Panc1 (cell line): ENCODE results near the gene CDH13. TPM values are rescaled to one million over a fixed set of nuclear protein-coding genes. Genes with fewer than 3 reads are reported as not detected.

ENCODE experiments used
- ATAC-seq: fragments of 200-7000 bp; cut with Tn5 transposase; 2 replicates; pipeline ENCODE4 v1.9.1; 2020; ENCODE audit warnings: mild to moderate bottlenecking, moderate library complexity
- BruUV-seq: library from RNA; stranded (reverse); fragments of 400-500 nt; replicated peaks from 2 replicates; lab custom pipeline; 2021; lab: Mats Ljungman, UMichigan
- CTCF ChIA-PET: fragments of 300-600 bp; sonication (Branson Sonifier 250); formaldehyde crosslinking; loops from one replicate; lab custom pipeline; 2022; ENCODE audit warnings: antibody characterized with exemption; lab: Charles Lee
- POLR2A ChIA-PET: fragments of 300-600 bp; sonication (Branson Sonifier 250); formaldehyde crosslinking; loops from one replicate; lab custom pipeline; 2022; ENCODE audit warnings: antibody characterized with exemption; lab: Charles Lee
- DNase-seq: peaks from one replicate; pipeline ENCODE4 v3.0.0-alpha.2; 2010; ENCODE audit warnings: low read depth, low spot score
- H3K27ac ChIP-seq: 2 replicates; pipeline ENCODE4 v1.5.1; 2011; ENCODE audit warnings: mild to moderate bottlenecking, low read length, inconsistent platforms
- H3K27me3 ChIP-seq: fragments of 200-500 bp; sonication (Bioruptor generic); 2 replicates; pipeline ENCODE4 v1.6.0; 2014; ENCODE audit warnings: low read length, inconsistent platforms; ENCODE audit not compliant: control insufficient read depth, insufficient read depth
- H3K36me3 ChIP-seq: fragments of 200-500 bp; sonication (Bioruptor generic); 2 replicates; pipeline ENCODE4 v1.5.1; 2014; ENCODE audit warnings: inconsistent platforms, mild to moderate bottlenecking, low read length, moderate library complexity; ENCODE audit not compliant: control insufficient read depth, insufficient read depth
- H3K4me1 ChIP-seq: 2 replicates; pipeline ENCODE4 v1.5.1; 2011; ENCODE audit warnings: inconsistent platforms, mild to moderate bottlenecking, low read length, moderate library complexity; ENCODE audit not compliant: control insufficient read depth, insufficient read depth
- H3K4me3 ChIP-seq, 2 experiments: 2 replicates each; pipeline ENCODE4 v1.5.1; 2011 to 2012; ENCODE audit warnings: low read depth in 2 of 2, low read length in 2 of 2, mild to moderate bottlenecking in 2 of 2, inconsistent platforms in 1 of 2, moderate library complexity in 1 of 2
- H3K9me3 ChIP-seq: fragments of 200-500 bp; sonication (Bioruptor generic); 2 replicates; pipeline ENCODE4 v1.5.1; 2014; ENCODE audit warnings: low read depth, mild to moderate bottlenecking, inconsistent platforms, low read length, moderate library complexity; ENCODE audit not compliant: control insufficient read depth, insufficient read depth
- POLR2AphosphoS5 ChIP-seq: IDR thresholded peaks from 2 replicates; pipeline ENCODE4 v1.6.1; 2012; ENCODE audit warnings: mild to moderate bottlenecking, low read depth, low read length, moderate library complexity
- SIN3A ChIP-seq: IDR thresholded peaks from 2 replicates; pipeline ENCODE4 v1.6.1; 2012; ENCODE audit warnings: low read depth, mild to moderate bottlenecking, low read length, moderate library complexity, borderline replicate concordance; ENCODE audit not compliant: insufficient read depth
- TCF7L2 ChIP-seq: IDR thresholded peaks from 2 replicates; pipeline ENCODE4 v1.6.1; 2011; ENCODE audit warnings: mild to moderate bottlenecking, low read depth, low read length, inconsistent platforms
- in situ Hi-C: cut with HindIII; loops from 2 replicates; pipeline ENCODE4 v1.10.0; 2016; ENCODE audit warnings: low sequenced_read_pairs, low pct_unique_long_range_greater_than_20kb
- intact Hi-C: fragments of 100-400 bp; cut with micrococcal nuclease; formaldehyde crosslinking; loops from one replicate; pipeline ENCODE4 v1.10.0; 2022; ENCODE audit not compliant: unreplicated experiment
- total RNA-seq: library from RNA; stranded (reverse); gene quantifications from one replicate; pipeline ENCODE4 v1.2.1, GENCODE V29; 2021; ENCODE audit not compliant: unreplicated experiment
- TF ChIP-seq, protein P1 (sequence below), 2 experiments: IDR thresholded peaks; 2 replicates each; pipeline ENCODE4 v1.6.1; 2011 to 2012; ENCODE audit warnings: low read depth in 2 of 2, control low read depth in 1 of 2, low read length in 1 of 2, mild to moderate bottlenecking in 1 of 2, moderate library complexity in 1 of 2; ENCODE audit not compliant: insufficient read depth in 1 of 2
- TF ChIP-seq, protein P2 (sequence below): fragments of 450-650 bp; IDR thresholded peaks from 2 replicates; pipeline ENCODE4 v1.5.1; 2017; ENCODE audit warnings: mild to moderate bottlenecking

Gene CDH13
- total RNA-seq, 1 experiment from 2014 or later: not detected

DNA sequence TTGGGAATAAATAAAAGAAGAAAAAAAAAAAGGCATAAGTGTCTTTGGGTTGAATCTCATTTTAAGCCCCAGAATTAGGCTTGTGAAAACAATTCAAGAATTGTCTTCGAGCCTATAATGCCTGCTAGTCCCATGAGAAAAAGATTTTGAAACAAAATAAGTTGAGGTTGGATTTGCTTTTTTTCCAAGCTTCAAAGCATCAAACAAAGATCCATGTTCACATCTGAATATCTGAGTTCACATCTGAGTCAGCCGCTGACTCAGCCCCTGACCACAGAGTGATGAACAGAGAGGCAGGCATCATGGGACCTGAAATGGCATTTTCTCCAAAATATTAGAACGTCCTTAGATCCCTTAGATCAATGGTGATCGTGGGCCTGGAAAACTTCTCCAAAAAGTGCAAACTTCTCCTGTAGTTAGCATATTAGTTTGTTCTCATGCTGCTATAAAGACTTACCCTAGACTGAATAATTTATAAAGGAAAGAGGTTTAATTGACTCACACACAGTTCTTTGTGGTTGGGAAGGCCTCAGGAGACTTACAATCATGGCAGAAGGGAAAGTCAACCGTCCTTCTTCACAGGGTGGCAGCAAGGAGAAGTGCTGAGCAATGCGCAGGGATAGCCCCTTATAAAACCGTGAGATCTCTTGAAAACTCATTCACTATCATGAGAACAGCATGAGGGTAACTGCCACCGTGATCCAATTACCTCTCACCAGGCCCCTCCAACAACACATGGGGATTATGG lies 886.4 kb downstream of the CDH13 start:
- TF ChIP-seq TCF7L2 (no peak), SIN3A (no peak), POLR2AphosphoS5 (no peak)
- TF ChIP-seq, protein P1, sequence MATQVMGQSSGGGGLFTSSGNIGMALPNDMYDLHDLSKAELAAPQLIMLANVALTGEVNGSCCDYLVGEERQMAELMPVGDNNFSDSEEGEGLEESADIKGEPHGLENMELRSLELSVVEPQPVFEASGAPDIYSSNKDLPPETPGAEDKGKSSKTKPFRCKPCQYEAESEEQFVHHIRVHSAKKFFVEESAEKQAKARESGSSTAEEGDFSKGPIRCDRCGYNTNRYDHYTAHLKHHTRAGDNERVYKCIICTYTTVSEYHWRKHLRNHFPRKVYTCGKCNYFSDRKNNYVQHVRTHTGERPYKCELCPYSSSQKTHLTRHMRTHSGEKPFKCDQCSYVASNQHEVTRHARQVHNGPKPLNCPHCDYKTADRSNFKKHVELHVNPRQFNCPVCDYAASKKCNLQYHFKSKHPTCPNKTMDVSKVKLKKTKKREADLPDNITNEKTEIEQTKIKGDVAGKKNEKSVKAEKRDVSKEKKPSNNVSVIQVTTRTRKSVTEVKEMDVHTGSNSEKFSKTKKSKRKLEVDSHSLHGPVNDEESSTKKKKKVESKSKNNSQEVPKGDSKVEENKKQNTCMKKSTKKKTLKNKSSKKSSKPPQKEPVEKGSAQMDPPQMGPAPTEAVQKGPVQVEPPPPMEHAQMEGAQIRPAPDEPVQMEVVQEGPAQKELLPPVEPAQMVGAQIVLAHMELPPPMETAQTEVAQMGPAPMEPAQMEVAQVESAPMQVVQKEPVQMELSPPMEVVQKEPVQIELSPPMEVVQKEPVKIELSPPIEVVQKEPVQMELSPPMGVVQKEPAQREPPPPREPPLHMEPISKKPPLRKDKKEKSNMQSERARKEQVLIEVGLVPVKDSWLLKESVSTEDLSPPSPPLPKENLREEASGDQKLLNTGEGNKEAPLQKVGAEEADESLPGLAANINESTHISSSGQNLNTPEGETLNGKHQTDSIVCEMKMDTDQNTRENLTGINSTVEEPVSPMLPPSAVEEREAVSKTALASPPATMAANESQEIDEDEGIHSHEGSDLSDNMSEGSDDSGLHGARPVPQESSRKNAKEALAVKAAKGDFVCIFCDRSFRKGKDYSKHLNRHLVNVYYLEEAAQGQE (IDR thresholded peaks at IDR 0.05; ENCODE audit: insufficient read depth in 1 of 2, low read depth in 2 of 2, low read length in 1 of 2): no peak
- TF ChIP-seq, protein P2, sequence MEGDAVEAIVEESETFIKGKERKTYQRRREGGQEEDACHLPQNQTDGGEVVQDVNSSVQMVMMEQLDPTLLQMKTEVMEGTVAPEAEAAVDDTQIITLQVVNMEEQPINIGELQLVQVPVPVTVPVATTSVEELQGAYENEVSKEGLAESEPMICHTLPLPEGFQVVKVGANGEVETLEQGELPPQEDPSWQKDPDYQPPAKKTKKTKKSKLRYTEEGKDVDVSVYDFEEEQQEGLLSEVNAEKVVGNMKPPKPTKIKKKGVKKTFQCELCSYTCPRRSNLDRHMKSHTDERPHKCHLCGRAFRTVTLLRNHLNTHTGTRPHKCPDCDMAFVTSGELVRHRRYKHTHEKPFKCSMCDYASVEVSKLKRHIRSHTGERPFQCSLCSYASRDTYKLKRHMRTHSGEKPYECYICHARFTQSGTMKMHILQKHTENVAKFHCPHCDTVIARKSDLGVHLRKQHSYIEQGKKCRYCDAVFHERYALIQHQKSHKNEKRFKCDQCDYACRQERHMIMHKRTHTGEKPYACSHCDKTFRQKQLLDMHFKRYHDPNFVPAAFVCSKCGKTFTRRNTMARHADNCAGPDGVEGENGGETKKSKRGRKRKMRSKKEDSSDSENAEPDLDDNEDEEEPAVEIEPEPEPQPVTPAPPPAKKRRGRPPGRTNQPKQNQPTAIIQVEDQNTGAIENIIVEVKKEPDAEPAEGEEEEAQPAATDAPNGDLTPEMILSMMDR: no peak
- no TSS peak for BruUV-seq
- Histone ChIP-seq H3K36me3 (no peaks in the 10 kb centered on the region), H3K27me3 (no peaks in the 10 kb centered on the region; the same call in 1 of the 2 replicates), H3K27ac (no peak overlapping the region), H3K4me3 (no peak overlapping the region), H3K9me3 (no peaks in the 10 kb centered on the region), H3K4me1 (no peaks in the 10 kb centered on the region)
- POLR2A ChIA-PET: no interaction called here
- CTCF ChIA-PET: no interaction called here
- ATAC-seq (no peak), DNase-seq (no peak)
- intact Hi-C loops: no loop called here
- in situ Hi-C loops: no loop called here

DNA sequence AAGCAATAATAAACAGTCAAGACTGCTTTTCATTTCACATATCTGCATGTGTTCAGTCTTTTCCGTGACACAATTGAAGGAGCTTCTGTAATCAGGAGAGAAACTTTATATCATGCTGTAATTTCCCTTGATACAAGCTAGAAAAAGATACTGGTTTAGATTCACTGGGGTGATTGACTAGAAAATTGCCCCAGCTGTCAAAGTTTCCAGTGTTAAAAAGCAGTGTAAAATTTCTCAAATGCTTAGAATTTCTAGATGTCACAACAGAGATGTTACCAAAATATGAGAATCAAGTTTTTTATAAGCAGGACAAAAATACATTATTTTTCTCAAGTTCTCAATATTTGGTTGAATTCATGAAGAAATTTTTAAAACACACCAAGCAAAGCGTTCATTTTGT lies 888.6 kb downstream of the CDH13 start:
- no peaks in the 10 kb centered on the region for H3K36me3 ChIP-seq
- ATAC-seq (no peak), DNase-seq (no peak)
- H3K4me1 ChIP-seq: no peaks in the 10 kb centered on the region
- in situ Hi-C loops: no loop called here
- H3K27ac ChIP-seq: no peak overlapping the region
- ChIA-PET CTCF (no interaction called here), POLR2A (no interaction called here)
- TF ChIP-seq, protein P1 (IDR thresholded peaks at IDR 0.05; ENCODE audit: insufficient read depth in 1 of 2, low read depth in 2 of 2, low read length in 1 of 2): no peak
- no peak overlapping the region for H3K4me3 ChIP-seq
- intact Hi-C loops: no loop called here
- BruUV-seq: no TSS peak
- no peaks in the 10 kb centered on the region for H3K9me3 ChIP-seq
- H3K27me3 ChIP-seq: no peaks in the 10 kb centered on the region; the same call in 1 of the 2 replicates
